HepG2 (cell line): ENCODE data around the gene UEVLD. TPM values are rescaled to one million over a fixed set of nuclear protein-coding genes. Genes with fewer than 3 reads are reported as not detected.

Experiments
- CBX5 ChIP-seq: sonication (generic); formaldehyde crosslinking; IDR thresholded peaks from 2 replicates; pipeline ENCODE4 v1.4.0; 2020; ENCODE audit warnings: missing genetic modification reagents, borderline replicate concordance
- CHCHD3 ChIP-seq: sonication (generic); formaldehyde crosslinking; IDR thresholded peaks from 2 replicates; pipeline ENCODE4 v1.8.0; 2022; ENCODE audit warnings: mild to moderate bottlenecking, missing genetic modification reagents, moderate library complexity
- EP300 ChIP-seq, 3 experiments: sonication (generic) in 1 of 3; formaldehyde crosslinking in 1 of 3; IDR thresholded peaks; 2 replicates each; pipeline versions ENCODE4 v1.5.1 to v1.6.1; 2011 to 2020; ENCODE audit warnings: low read depth in 2 of 3, low read length in 2 of 3, borderline replicate concordance in 1 of 3, improper control_type of control experiment in 1 of 3, mild to moderate bottlenecking in 1 of 3, missing genetic modification reagents in 1 of 3, moderate library complexity in 1 of 3
- HOXA7 ChIP-seq: sonication (generic); formaldehyde crosslinking; IDR thresholded peaks from 2 replicates; pipeline ENCODE4 v1.8.1; 2022; ENCODE audit warnings: mild to moderate bottlenecking, missing genetic modification reagents, moderate library complexity
- MBD4 ChIP-seq: IDR thresholded peaks from 2 replicates; pipeline ENCODE4 v1.6.1; 2012; ENCODE audit warnings: low read length, inconsistent platforms, borderline replicate concordance
- MIER3 ChIP-seq: IDR thresholded peaks from 2 replicates; pipeline ENCODE4 v1.6.1; 2016; ENCODE audit warnings: missing compliant biosample characterization, borderline replicate concordance
- MLLT10 ChIP-seq: sonication (generic); formaldehyde crosslinking; IDR thresholded peaks from 2 replicates; pipeline ENCODE4 v1.4.0; 2020; ENCODE audit warnings: missing genetic modification reagents
- MYC ChIP-seq: sonication (generic); formaldehyde crosslinking; IDR thresholded peaks from 2 replicates; pipeline ENCODE4 v1.9.0; 2021; ENCODE audit warnings: missing genetic modification reagents, borderline replicate concordance
- PPARG ChIP-seq: conservative IDR thresholded peaks from 2 replicates; pipeline ENCODE4 v1.6.1; 2016; ENCODE audit warnings: missing biosample characterization, missing genetic modification reagents
- SETDB1 ChIP-seq: sonication (generic); formaldehyde crosslinking; IDR thresholded peaks from 2 replicates; pipeline ENCODE4 v1.5.1; 2020; ENCODE audit warnings: missing genetic modification reagents, mild to moderate bottlenecking, borderline replicate concordance
- SPEN ChIP-seq: sonication (generic); formaldehyde crosslinking; IDR thresholded peaks from 2 replicates; pipeline ENCODE4 v1.5.1; 2020; ENCODE audit warnings: low read depth, mild to moderate bottlenecking, missing genetic modification reagents
- ZBTB38 ChIP-seq: sonication (generic); formaldehyde crosslinking; IDR thresholded peaks from 2 replicates; pipeline ENCODE4 v1.5.1; 2020; ENCODE audit warnings: mild to moderate bottlenecking, missing genetic modification reagents
- ZFY ChIP-seq: sonication (generic); formaldehyde crosslinking; IDR thresholded peaks from 2 replicates; pipeline ENCODE4 v1.4.0; 2020; ENCODE audit warnings: missing genetic modification reagents
- ZNF143 ChIP-seq: sonication (generic); formaldehyde crosslinking; IDR thresholded peaks from 2 replicates; pipeline ENCODE4 v1.4.0; 2020; ENCODE audit warnings: missing genetic modification reagents
- ZNF17 ChIP-seq: sonication (generic); formaldehyde crosslinking; IDR thresholded peaks from 2 replicates; pipeline ENCODE4 v1.5.0; 2020; ENCODE audit warnings: mild to moderate bottlenecking, missing genetic modification reagents
- ZNF33A ChIP-seq: sonication (generic); formaldehyde crosslinking; IDR thresholded peaks from 2 replicates; pipeline ENCODE4 v1.5.1; 2020; ENCODE audit warnings: missing genetic modification reagents, mild to moderate bottlenecking, moderate library complexity, borderline replicate concordance
- ZNF615 ChIP-seq: sonication (generic); formaldehyde crosslinking; IDR thresholded peaks from 2 replicates; pipeline ENCODE4 v1.5.0; 2020; ENCODE audit warnings: mild to moderate bottlenecking, missing genetic modification reagents, borderline replicate concordance
- polyA plus RNA-seq, 8 experiments: library from polyadenylated mRNA; depleted of rRNA in 3 of 8; stranded (reverse) in 7 of 8; unstranded in 1 of 8; fragments of >200 nt; fragmentation: Illumina TruSeq in 4 of 8; extraction: Trizol in 4 of 8; gene quantifications; 2 replicates each; pipeline versions ENCODE4 v1.2.1 to v1.2.3, GENCODE V29; 2011 to 2016; ENCODE audit warnings: low read depth in 4 of 8, missing spikeins in 1 of 8, mixed read lengths in 1 of 8; ENCODE audit not compliant: insufficient read depth in 1 of 8
- total RNA-seq, 5 experiments: library from RNA; depleted of rRNA; stranded (reverse); fragments of >200 nt; fragmentation: Illumina TruSeq; extraction: Trizol; gene quantifications; 2 replicates each; pipeline ENCODE4 v1.2.3, GENCODE V29; 2016; ENCODE audit warnings: low read depth in 1 of 5
- TF ChIP-seq, protein P1 (sequence below): sonication (generic); formaldehyde crosslinking; IDR thresholded peaks from 2 replicates; pipeline ENCODE4 v1.4.0; 2020; ENCODE audit warnings: mild to moderate bottlenecking, missing genetic modification reagents, borderline replicate concordance
- TF ChIP-seq, protein P2 (sequence below): sonication (generic); formaldehyde crosslinking; conservative IDR thresholded peaks from 2 replicates; pipeline ENCODE4 v1.8.0; 2022; ENCODE audit warnings: missing genetic modification reagents
- TF ChIP-seq, protein P3 (sequence below): sonication (generic); formaldehyde crosslinking; conservative IDR thresholded peaks from 2 replicates; pipeline ENCODE4 v1.4.0; 2020; ENCODE audit warnings: missing genetic modification reagents
- TF ChIP-seq, protein P4 (sequence below): sonication (generic); formaldehyde crosslinking; IDR thresholded peaks from 2 replicates; pipeline ENCODE4 v1.5.0; 2020; ENCODE audit warnings: missing genetic modification reagents

The UEVLD gene
- total and polyA plus RNA-seq, 2 of the 13 experiments (the other 11 are each of a cell fraction or from before 2014, with no cell fraction given): 5.7 to 13.7 TPM

- TF ChIP-seq EP300 (IDR thresholded peaks at IDR 0.05; ENCODE audit: low read depth in 2 of 2, low read length in 2 of 2): 0 out of 4 replicates have a peak, but pooled peaks of 1 of the 2 experiments have one; percentile 34
- TF ChIP-seq EP300 (CRISPR knock-in tag; IDR thresholded peaks at IDR 0.05; ENCODE audit: borderline replicate concordance): no peak
- TF ChIP-seq, protein P1, sequence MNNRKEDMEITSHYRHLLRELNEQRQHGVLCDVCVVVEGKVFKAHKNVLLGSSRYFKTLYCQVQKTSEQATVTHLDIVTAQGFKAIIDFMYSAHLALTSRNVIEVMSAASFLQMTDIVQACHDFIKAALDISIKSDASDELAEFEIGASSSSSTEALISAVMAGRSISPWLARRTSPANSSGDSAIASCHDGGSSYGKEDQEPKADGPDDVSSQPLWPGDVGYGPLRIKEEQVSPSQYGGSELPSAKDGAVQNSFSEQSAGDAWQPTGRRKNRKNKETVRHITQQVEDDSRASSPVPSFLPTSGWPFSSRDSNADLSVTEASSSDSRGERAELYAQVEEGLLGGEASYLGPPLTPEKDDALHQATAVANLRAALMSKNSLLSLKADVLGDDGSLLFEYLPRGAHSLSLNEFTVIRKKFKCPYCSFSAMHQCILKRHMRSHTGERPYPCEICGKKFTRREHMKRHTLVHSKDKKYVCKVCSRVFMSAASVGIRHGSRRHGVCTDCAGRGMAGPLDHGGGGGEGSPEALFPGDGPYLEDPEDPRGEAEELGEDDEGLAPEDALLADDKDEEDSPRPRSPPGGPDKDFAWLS (CRISPR knock-in tag): no peak
- TF ChIP-seq, protein P2, sequence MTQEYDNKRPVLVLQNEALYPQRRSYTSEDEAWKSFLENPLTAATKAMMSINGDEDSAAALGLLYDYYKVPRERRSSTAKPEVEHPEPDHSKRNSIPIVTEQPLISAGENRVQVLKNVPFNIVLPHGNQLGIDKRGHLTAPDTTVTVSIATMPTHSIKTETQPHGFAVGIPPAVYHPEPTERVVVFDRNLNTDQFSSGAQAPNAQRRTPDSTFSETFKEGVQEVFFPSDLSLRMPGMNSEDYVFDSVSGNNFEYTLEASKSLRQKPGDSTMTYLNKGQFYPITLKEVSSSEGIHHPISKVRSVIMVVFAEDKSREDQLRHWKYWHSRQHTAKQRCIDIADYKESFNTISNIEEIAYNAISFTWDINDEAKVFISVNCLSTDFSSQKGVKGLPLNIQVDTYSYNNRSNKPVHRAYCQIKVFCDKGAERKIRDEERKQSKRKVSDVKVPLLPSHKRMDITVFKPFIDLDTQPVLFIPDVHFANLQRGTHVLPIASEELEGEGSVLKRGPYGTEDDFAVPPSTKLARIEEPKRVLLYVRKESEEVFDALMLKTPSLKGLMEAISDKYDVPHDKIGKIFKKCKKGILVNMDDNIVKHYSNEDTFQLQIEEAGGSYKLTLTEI (CRISPR knock-in tag): no peak
- no peak for TF ChIP-seq MLLT10 (CRISPR knock-in tag)
- peak; percentile 92 for TF ChIP-seq SPEN
- TF ChIP-seq ZNF17 (CRISPR knock-in tag): no peak
- TF ChIP-seq ZNF33A: 0 out of 2 replicates have a peak, but pooled peaks have one; percentile 79
- TF ChIP-seq ZNF143 (CRISPR knock-in tag): peak; percentile 65
- no peak; the same call in 1 of the 2 replicates for TF ChIP-seq CBX5 (CRISPR knock-in tag)
- no peak for TF ChIP-seq CHCHD3 (CRISPR knock-in tag)
- TF ChIP-seq MIER3: peak; percentile 82; the same call in 1 of the 2 replicates
- no peak for TF ChIP-seq MBD4
- peak; percentile 77 for TF ChIP-seq ZBTB38
- no peak for TF ChIP-seq ZNF615
- TF ChIP-seq, protein P3, sequence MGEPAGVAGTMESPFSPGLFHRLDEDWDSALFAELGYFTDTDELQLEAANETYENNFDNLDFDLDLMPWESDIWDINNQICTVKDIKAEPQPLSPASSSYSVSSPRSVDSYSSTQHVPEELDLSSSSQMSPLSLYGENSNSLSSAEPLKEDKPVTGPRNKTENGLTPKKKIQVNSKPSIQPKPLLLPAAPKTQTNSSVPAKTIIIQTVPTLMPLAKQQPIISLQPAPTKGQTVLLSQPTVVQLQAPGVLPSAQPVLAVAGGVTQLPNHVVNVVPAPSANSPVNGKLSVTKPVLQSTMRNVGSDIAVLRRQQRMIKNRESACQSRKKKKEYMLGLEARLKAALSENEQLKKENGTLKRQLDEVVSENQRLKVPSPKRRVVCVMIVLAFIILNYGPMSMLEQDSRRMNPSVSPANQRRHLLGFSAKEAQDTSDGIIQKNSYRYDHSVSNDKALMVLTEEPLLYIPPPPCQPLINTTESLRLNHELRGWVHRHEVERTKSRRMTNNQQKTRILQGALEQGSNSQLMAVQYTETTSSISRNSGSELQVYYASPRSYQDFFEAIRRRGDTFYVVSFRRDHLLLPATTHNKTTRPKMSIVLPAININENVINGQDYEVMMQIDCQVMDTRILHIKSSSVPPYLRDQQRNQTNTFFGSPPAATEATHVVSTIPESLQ (CRISPR knock-in tag): no peak; the same call in 1 of the 2 replicates
- TF ChIP-seq, protein P4, sequence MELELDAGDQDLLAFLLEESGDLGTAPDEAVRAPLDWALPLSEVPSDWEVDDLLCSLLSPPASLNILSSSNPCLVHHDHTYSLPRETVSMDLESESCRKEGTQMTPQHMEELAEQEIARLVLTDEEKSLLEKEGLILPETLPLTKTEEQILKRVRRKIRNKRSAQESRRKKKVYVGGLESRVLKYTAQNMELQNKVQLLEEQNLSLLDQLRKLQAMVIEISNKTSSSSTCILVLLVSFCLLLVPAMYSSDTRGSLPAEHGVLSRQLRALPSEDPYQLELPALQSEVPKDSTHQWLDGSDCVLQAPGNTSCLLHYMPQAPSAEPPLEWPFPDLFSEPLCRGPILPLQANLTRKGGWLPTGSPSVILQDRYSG (CRISPR knock-in tag): no peak
- TF ChIP-seq SETDB1: no peak
- no peak for TF ChIP-seq HOXA7 (CRISPR knock-in tag)
- TF ChIP-seq MYC (CRISPR knock-in tag): peak; percentile 75
- peak; percentile 54 for TF ChIP-seq PPARG (CRISPR knock-in tag)
- TF ChIP-seq ZFY: peak; percentile 95
Measured at GRCh38 chr11:18588297-18589252, at the start of gene UEVLD (continued).
